Transverse colon (tissue), 4 donors: ENCODE results near the gene OBSCN. TPM values are rescaled to one million over a fixed set of nuclear protein-coding genes. Genes with fewer than 3 reads are reported as not detected.

ENCODE experiments used
- DNase-seq: peaks from one replicate; pipeline ENCODE4 v3.0.0-alpha.2; 2019
- H3K27ac ChIP-seq, 4 donors: fragments of 200-600 bp; sonication (generic); 2 replicates each; pipeline ENCODE4 v1.5.1; 2016 to 2018; ENCODE audit warnings: inconsistent platforms in 4 of 4
- H3K27me3 ChIP-seq: fragments of 200-600 bp; sonication (generic); 2 replicates; pipeline ENCODE4 v1.5.1; 2017; ENCODE audit warnings: inconsistent platforms
- H3K36me3 ChIP-seq, 4 donors: fragments of 200-600 bp; sonication (generic); 2 replicates each; pipeline ENCODE4 v1.5.1; 2017 to 2019; ENCODE audit warnings: inconsistent platforms in 4 of 4
- H3K4me1 ChIP-seq, 4 donors: fragments of 200-600 bp; sonication (generic); 2 replicates each; pipeline ENCODE4 v1.5.1; 2017 to 2020; ENCODE audit warnings: inconsistent platforms in 4 of 4
- H3K4me3 ChIP-seq, 4 donors: fragments of 200-600 bp; sonication (generic); 1 replicate in 1 of 4; 2 replicates in 3 of 4; pipeline versions ENCODE4 v1.5.1 to v1.6.1; 2017 to 2019; ENCODE audit warnings: inconsistent platforms in 4 of 4
- H3K9me3 ChIP-seq, 2 donors: fragments of 200-600 bp; sonication (generic); 2 replicates each; pipeline ENCODE4 v1.5.1; 2017 to 2019; ENCODE audit warnings: inconsistent platforms in 2 of 2
- EP300 ChIP-seq: sonication (generic); formaldehyde crosslinking; IDR thresholded peaks from one replicate; pipeline ENCODE4 v1.6.1; 2017; ENCODE audit warnings: antibody characterized with exemption, low read depth
- POLR2A ChIP-seq: fragments of 450-650 bp; IDR thresholded peaks from one replicate; pipeline ENCODE4 v1.6.1; 2016; ENCODE audit warnings: antibody characterized with exemption, mild to moderate bottlenecking, moderate library complexity
- POLR2AphosphoS5 ChIP-seq, 3 donors: sonication (generic); formaldehyde crosslinking; IDR thresholded peaks; one replicate each; pipeline ENCODE4 v1.6.1; 2016; ENCODE audit warnings: antibody characterized with exemption in 3 of 3
- WGBS, 2 donors: methylation state at CpG; one replicate each; pipeline ENCODE4 v1.1.5; 2018; ENCODE audit warnings: low coverage in 1 of 2; 5-methylcytosine and 5-hydroxymethylcytosine counted together
- in situ Hi-C, 4 donors: fragments of 200-750 bp; cut with MboI; loops; one replicate each; pipeline versions ENCODE4 v1.15.0 to v1.15.1; 2017; ENCODE audit warnings: low sequenced_read_pairs in 3 of 4, low pct_ligation_motif_present in 1 of 4, low pct_unique_long_range_greater_than_20kb in 1 of 4
- intact Hi-C: fragments of 100-400 bp; cut with DNase I; formaldehyde crosslinking; loops from one replicate; pipeline ENCODE4 v1.15.1; 2023; ENCODE audit warnings: low total_unique reads
- total RNA-seq, 4 donors: library from RNA; depleted of rRNA; stranded (reverse); fragments of >200 nt; gene quantifications; one replicate each; pipeline ENCODE4 v1.1.0, GENCODE V29; 2016
- TF ChIP-seq, protein P1 (sequence below), 5 experiments: fragments of 200-600 bp in 3 of 5; fragments of 450-650 bp in 2 of 5; sonication (generic) in 3 of 5; IDR thresholded peaks; 1 replicate in 2 of 5; 2 replicates in 3 of 5; pipeline ENCODE4 v1.5.1; 2016 to 2017; ENCODE audit warnings: antibody characterized with exemption in 5 of 5, inconsistent platforms in 3 of 5, mild to moderate bottlenecking in 2 of 5, moderate library complexity in 1 of 5

OBSCN gene
- total RNA-seq, 4 donors from 2014 or later, result 11.9 to 21.7 (median 15.8) TPM

DNA sequence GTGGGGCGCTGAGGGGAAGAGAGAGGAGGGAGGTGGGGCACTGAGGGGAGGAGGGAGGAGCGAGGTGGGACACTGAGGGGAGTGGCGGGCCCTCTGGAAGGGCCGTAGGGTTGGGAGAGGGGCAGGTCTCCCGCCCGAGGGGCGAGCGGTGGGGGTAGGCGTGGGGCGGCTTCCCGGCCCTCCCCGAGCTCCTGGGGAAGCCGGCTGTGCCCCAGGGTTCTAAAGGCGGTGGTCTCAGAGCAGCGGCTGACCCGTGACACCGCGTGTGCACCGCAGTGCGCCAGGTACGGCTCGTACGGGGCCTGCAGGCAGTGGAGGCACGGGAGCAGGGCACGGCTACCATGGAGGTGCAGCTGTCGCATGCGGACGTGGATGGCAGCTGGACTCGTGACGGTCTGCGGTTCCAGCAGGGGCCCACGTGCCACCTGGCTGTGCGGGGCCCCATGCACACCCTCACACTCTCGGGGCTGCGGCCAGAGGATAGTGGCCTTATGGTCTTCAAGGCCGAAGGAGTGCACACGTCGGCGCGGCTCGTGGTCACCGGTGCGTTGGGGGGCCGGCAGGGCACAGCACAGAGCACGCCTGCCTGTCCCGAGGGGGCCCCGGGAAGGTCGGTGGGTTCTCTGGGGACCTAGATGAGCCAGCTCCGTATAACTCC, 68.5 kb downstream of the OBSCN start:
- no peak for DNase-seq
- WGBS, 2 donors, result 18% methylated on average over 36 of the region's 49 CpGs; no CpG with 5 or more reads in 1 of the 2 donors
- Histone ChIP-seq H3K4me3 (peak overlapping the region; percentile 35 to 73 (median 56)), H3K27me3 (no peaks in the 10 kb centered on the region), H3K36me3 (no peaks in the 10 kb centered on the region), H3K9me3 (no peaks in the 10 kb centered on the region), H3K27ac (peak overlapping the region in 3 of 4 donors; percentile 32 to 80 (median 56)), H3K4me1 (peaks cover 0 to 16% (median 10%) of the 10 kb centered on the region in 4 donors)
- TF ChIP-seq POLR2A, result no peak
- TF ChIP-seq, protein P1, sequence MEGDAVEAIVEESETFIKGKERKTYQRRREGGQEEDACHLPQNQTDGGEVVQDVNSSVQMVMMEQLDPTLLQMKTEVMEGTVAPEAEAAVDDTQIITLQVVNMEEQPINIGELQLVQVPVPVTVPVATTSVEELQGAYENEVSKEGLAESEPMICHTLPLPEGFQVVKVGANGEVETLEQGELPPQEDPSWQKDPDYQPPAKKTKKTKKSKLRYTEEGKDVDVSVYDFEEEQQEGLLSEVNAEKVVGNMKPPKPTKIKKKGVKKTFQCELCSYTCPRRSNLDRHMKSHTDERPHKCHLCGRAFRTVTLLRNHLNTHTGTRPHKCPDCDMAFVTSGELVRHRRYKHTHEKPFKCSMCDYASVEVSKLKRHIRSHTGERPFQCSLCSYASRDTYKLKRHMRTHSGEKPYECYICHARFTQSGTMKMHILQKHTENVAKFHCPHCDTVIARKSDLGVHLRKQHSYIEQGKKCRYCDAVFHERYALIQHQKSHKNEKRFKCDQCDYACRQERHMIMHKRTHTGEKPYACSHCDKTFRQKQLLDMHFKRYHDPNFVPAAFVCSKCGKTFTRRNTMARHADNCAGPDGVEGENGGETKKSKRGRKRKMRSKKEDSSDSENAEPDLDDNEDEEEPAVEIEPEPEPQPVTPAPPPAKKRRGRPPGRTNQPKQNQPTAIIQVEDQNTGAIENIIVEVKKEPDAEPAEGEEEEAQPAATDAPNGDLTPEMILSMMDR (IDR thresholded peaks at IDR 0.05), result no peak
- TF ChIP-seq EP300, result no peak
- no peak for TF ChIP-seq POLR2AphosphoS5 (IDR thresholded peaks at IDR 0.05)
- in situ Hi-C loops (no loop called here), intact Hi-C loops (no loop called here)

DNA sequence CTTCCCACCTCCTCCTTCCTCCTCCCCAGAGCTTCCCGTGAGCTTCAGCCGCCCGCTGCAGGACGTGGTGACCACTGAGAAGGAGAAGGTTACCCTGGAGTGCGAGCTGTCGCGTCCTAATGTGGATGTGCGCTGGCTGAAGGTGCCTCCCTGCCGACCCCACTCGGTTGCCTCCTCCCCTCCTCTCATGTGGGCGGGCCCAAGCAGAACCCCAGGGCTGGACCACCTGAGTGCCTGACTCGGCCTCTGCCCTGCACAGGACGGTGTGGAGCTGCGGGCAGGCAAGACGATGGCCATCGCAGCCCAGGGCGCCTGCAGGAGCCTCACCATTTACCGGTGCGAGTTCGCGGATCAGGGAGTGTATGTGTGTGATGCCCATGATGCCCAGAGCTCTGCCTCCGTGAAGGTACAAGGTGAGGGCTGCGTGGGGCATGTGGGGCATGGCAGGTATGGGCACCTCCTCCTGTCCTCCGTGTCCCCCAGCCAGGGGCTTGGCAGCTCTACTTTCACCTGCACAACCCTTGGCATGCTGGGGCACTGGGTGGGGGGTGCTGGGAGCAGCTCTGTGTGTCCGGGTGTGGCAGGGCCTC, 69.2 kb downstream of the OBSCN start:
- DNase-seq, result no peak
- no peaks in the 10 kb centered on the region for H3K36me3 ChIP-seq
- H3K4me3 ChIP-seq, result no peak overlapping the region
- WGBS, 2 donors, result 84% methylated on average over 22 of the region's 25 CpGs; no CpG with 5 or more reads in 1 of the 2 donors
- no peak for TF ChIP-seq POLR2AphosphoS5 (IDR thresholded peaks at IDR 0.05)
- TF ChIP-seq, protein P1 (IDR thresholded peaks at IDR 0.05), result no peak
- TF ChIP-seq POLR2A, result no peak
- TF ChIP-seq EP300, result no peak
- no peaks in the 10 kb centered on the region for H3K27me3 ChIP-seq
- in situ Hi-C loops (no loop called here), intact Hi-C loops (no loop called here)
- no peaks in the 10 kb centered on the region for H3K9me3 ChIP-seq
- no peak overlapping the region for H3K27ac ChIP-seq
- peaks cover 0 to 16% (median 10%) of the 10 kb centered on the region in 4 donors for H3K4me1 ChIP-seq

DNA sequence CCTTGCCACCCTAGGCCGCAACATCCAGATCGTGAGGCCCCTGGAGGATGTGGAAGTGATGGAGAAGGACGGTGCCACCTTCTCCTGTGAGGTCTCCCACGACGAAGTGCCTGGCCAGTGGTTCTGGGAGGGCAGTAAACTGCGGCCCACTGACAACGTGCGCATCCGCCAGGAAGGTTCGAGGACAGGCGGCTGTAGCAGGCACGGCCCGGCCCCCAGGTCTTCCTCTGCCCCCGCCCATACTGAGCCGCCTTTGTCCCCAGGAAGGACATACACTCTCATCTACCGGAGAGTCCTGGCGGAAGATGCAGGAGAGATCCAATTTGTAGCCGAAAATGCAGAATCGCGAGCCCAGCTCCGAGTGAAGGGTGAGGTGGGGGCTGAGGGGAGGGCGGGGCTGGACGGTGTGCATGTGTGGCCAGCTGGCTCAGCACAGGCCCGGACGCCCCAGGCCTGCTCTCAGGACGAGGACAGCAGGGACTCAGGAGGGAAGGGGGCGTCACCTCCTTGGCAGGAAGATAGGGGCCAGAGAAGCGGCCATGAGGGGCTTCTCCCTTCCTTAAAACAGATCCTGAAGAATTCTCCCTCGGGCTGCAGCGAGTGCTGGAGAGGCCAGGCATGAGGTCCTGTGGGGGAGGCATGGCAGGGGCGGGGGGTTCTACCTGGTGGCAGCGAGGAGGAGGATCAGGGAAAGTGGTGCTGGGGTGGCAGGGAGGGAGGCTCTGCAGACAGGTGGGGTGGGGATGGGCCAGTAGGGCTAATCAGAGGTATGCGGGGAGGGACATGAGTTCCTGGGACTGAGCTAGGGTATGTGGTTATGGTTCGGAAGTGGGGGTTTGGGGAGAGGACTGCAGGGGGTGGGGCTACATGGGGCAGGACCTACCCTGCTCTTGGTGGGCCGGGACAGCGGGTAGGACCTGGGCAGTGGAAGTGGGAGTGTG, 69.9 kb downstream of the OBSCN start:
- intact Hi-C loops, result no loop called here
- H3K27me3 ChIP-seq, result no peaks in the 10 kb centered on the region
- H3K27ac ChIP-seq, result no peak overlapping the region
- in situ Hi-C loops, result no loop called here
- no peak overlapping the region for H3K4me3 ChIP-seq
- peaks cover 0 to 16% (median 10%) of the 10 kb centered on the region in 4 donors for H3K4me1 ChIP-seq
- TF ChIP-seq, protein P1 (IDR thresholded peaks at IDR 0.05), result no peak
- TF ChIP-seq POLR2A (no peak), EP300 (no peak), POLR2AphosphoS5 (IDR thresholded peaks at IDR 0.05) (no peak)
- 86 to 89% methylated on average over 5 to 36 of the region's 36 CpGs for WGBS, 2 donors
- DNase-seq, result no peak
- H3K9me3 ChIP-seq, result no peaks in the 10 kb centered on the region
- H3K36me3 ChIP-seq, result no peaks in the 10 kb centered on the region

DNA sequence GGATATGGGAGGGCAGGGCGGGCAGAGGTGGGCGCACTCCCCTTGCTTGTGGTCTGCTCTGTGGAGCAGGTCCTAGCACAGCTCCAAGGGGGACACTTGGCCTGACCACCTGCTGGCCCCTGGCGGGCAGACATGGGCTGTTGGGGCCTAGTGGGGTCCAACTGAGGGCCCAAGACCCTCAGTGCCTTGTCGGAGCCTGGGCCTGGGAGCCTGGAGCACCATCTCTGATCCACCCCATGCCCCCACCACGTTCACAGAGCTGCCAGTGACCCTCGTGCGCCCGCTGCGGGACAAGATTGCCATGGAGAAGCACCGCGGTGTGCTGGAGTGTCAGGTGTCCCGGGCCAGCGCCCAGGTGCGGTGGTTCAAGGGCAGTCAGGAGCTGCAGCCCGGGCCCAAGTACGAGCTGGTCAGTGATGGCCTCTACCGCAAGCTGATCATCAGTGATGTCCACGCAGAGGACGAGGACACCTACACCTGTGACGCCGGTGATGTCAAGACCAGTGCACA, 70.6 kb downstream of the OBSCN start:
- no peaks in the 10 kb centered on the region for H3K27me3 ChIP-seq
- DNase-seq, result no peak
- peaks cover 0 to 16% (median 10%) of the 10 kb centered on the region in 4 donors for H3K4me1 ChIP-seq
- in situ Hi-C loops, result no loop called here
- no peak for TF ChIP-seq POLR2AphosphoS5 (IDR thresholded peaks at IDR 0.05)
- TF ChIP-seq EP300, result no peak
- TF ChIP-seq, protein P1 (IDR thresholded peaks at IDR 0.05), result no peak
- no peak for TF ChIP-seq POLR2A
- no peak overlapping the region for H3K27ac ChIP-seq
- H3K4me3 ChIP-seq, result no peak overlapping the region
- no peaks in the 10 kb centered on the region for H3K36me3 ChIP-seq
- 93% methylated on average over 21 of the region's 21 CpGs; no CpG with 5 or more reads in 1 of the 2 donors for WGBS, 2 donors
- H3K9me3 ChIP-seq, result no peaks in the 10 kb centered on the region
- intact Hi-C loops, result no loop called here
